Sigmoid colon (tissue), 7 donors: ENCODE data around the gene FANK1. TPM values are rescaled to one million over a fixed set of nuclear protein-coding genes. Genes with fewer than 3 reads are reported as not detected.

Experiments
- DNase-seq: peaks from one replicate; pipeline ENCODE4 v3.0.0-alpha.2; 2019
- H3K27ac ChIP-seq, 4 donors: fragments of 200-600 bp; sonication (generic); one replicate each; pipeline ENCODE4 v1.5.1; 2016 to 2019; ENCODE audit warnings: mild to moderate bottlenecking in 1 of 4
- H3K27me3 ChIP-seq, 3 donors: fragments of 200-600 bp; sonication (generic); one replicate each; pipeline ENCODE4 v1.5.1; 2019; ENCODE audit warnings: mild to moderate bottlenecking in 1 of 3
- H3K36me3 ChIP-seq, 4 donors: fragments of 200-600 bp; sonication (generic); one replicate each; pipeline ENCODE4 v1.5.1; 2016 to 2019
- H3K4me1 ChIP-seq, 4 donors: fragments of 200-600 bp; sonication (generic); one replicate each; pipeline ENCODE4 v1.5.1; 2017 to 2019
- H3K4me3 ChIP-seq, 4 donors: fragments of 200-600 bp; sonication (generic); one replicate each; pipeline ENCODE4 v1.5.1; 2017 to 2019; ENCODE audit warnings: mild to moderate bottlenecking in 2 of 4, moderate library complexity in 1 of 4
- H3K9me3 ChIP-seq, 4 donors: fragments of 200-600 bp in 3 of 4; sonication (generic) in 3 of 4; one replicate each; pipeline versions ENCODE4 v1.5.1 to v1.6.1; 2013 to 2019
- EP300 ChIP-seq, 4 donors: sonication (generic); formaldehyde crosslinking; IDR thresholded peaks; one replicate each; pipeline ENCODE4 v1.6.1; 2017; ENCODE audit warnings: antibody characterized with exemption in 4 of 4
- POLR2A ChIP-seq, 2 donors: fragments of 450-650 bp; IDR thresholded peaks; one replicate each; pipeline ENCODE4 v1.6.1; 2016; ENCODE audit warnings: antibody characterized with exemption in 2 of 2, mild to moderate bottlenecking in 2 of 2, moderate library complexity in 2 of 2
- POLR2AphosphoS5 ChIP-seq, 4 donors: sonication (generic); formaldehyde crosslinking; IDR thresholded peaks; one replicate each; pipeline ENCODE4 v1.6.1; 2017; ENCODE audit warnings: antibody characterized with exemption in 4 of 4
- WGBS, 2 donors: extraction: QIAGEN DNeasy Blood & Tissue Kit; methylation state at CpG; one replicate each; pipeline ENCODE4 v1.1.7; 2013; 5-methylcytosine and 5-hydroxymethylcytosine counted together
- intact Hi-C: fragments of 100-400 bp; cut with DNase I; formaldehyde crosslinking; loops from one replicate; pipeline ENCODE4 v1.15.1; 2023
- polyA plus RNA-seq, 3 donors: library from polyadenylated mRNA; stranded (reverse); fragments of 200-250 nt; gene quantifications; one replicate each; pipeline ENCODE4 v1.2.3, GENCODE V29; 2013
- total RNA-seq, 4 donors: library from RNA; depleted of rRNA; stranded (reverse); fragments of >200 nt; gene quantifications; one replicate each; pipeline ENCODE4 v1.1.0, GENCODE V29; 2016
- TF ChIP-seq, protein P1 (sequence below), 4 experiments: fragments of 450-650 bp in 3 of 4; fragments of 200-600 bp in 1 of 4; IDR thresholded peaks; one replicate each; pipeline ENCODE4 v1.5.1; 2016 to 2019; ENCODE audit warnings: antibody characterized with exemption in 4 of 4, mild to moderate bottlenecking in 3 of 4, moderate library complexity in 2 of 4
- donor health status: healthy with polysubstance abuse.
- donor health status: Bipolar disorder and iron deficiency.
- donor health status: healthy.

The FANK1 gene
- total and polyA plus RNA-seq, 7 donors: 0.71 to 12.6 (median 3.5) TPM; not detected in 1

DNA sequence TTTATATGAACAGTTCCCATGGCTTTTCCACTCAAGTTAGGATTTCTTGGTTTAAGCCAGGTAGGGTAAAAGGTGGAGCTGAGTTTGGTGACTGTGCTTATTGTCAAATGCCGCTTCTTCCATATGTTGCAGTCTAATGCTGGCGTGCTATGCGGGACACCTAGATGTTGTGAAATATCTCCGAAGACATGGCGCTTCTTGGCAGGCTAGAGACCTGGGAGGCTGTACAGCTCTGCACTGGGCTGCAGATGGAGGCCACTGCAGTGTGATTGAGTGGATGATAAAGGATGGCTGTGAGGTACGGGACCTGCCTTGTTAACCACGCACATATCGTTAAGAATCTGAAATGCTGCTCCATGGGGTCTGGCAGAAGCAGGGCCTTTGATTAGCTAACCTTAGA lies 108.4 kb downstream of the FANK1 start:
- Histone ChIP-seq H3K4me3 (no peak overlapping the region), H3K9me3 (no peaks in the 10 kb centered on the region), H3K36me3 (no peaks in the 10 kb centered on the region), H3K27ac (no peak overlapping the region), H3K4me1 (no peaks in the 10 kb centered on the region), H3K27me3 (no peaks in the 10 kb centered on the region)
- intact Hi-C loops: no loop called here
- WGBS, 2 donors: 85 to 86% methylated on average over 8 of the region's 8 CpGs
- no peak for DNase-seq
- TF ChIP-seq, protein P1, sequence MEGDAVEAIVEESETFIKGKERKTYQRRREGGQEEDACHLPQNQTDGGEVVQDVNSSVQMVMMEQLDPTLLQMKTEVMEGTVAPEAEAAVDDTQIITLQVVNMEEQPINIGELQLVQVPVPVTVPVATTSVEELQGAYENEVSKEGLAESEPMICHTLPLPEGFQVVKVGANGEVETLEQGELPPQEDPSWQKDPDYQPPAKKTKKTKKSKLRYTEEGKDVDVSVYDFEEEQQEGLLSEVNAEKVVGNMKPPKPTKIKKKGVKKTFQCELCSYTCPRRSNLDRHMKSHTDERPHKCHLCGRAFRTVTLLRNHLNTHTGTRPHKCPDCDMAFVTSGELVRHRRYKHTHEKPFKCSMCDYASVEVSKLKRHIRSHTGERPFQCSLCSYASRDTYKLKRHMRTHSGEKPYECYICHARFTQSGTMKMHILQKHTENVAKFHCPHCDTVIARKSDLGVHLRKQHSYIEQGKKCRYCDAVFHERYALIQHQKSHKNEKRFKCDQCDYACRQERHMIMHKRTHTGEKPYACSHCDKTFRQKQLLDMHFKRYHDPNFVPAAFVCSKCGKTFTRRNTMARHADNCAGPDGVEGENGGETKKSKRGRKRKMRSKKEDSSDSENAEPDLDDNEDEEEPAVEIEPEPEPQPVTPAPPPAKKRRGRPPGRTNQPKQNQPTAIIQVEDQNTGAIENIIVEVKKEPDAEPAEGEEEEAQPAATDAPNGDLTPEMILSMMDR (IDR thresholded peaks at IDR 0.05): no peak
- no peak for TF ChIP-seq EP300 (IDR thresholded peaks at IDR 0.05)
- TF ChIP-seq POLR2AphosphoS5 (IDR thresholded peaks at IDR 0.05): no peak
- TF ChIP-seq POLR2A (IDR thresholded peaks at IDR 0.05): no peak

DNA sequence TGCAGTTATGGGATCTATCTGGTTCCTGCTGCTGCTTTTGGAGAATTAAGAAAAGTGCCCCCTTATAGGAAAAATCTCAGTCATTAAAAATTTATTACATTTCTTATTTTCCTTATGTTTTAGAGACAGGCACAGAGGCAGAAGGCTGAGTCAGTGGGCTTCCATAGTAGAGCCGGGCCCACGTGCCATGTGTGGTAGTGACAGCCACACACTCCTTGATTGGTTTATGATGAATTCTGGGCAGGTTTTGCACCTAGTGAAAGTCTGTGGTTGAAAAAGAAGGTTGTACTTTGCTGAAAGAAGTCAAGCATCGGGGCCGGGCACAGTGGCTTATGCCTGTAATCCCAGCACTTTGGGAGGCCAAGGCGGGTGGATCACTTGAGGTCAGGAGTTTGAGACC lies 109.9 kb downstream of the FANK1 start:
- intact Hi-C loops: no loop called here
- Histone ChIP-seq H3K9me3 (no peaks in the 10 kb centered on the region), H3K27ac (no peak overlapping the region), H3K36me3 (no peaks in the 10 kb centered on the region), H3K4me3 (no peak overlapping the region), H3K4me1 (no peaks in the 10 kb centered on the region), H3K27me3 (no peaks in the 10 kb centered on the region)
- no peak for DNase-seq
- 78% methylated on average over 5 of the region's 5 CpGs for WGBS, 2 donors
- TF ChIP-seq POLR2AphosphoS5 (IDR thresholded peaks at IDR 0.05) (no peak), POLR2A (IDR thresholded peaks at IDR 0.05) (no peak)
- TF ChIP-seq, protein P1 (IDR thresholded peaks at IDR 0.05): no peak

DNA sequence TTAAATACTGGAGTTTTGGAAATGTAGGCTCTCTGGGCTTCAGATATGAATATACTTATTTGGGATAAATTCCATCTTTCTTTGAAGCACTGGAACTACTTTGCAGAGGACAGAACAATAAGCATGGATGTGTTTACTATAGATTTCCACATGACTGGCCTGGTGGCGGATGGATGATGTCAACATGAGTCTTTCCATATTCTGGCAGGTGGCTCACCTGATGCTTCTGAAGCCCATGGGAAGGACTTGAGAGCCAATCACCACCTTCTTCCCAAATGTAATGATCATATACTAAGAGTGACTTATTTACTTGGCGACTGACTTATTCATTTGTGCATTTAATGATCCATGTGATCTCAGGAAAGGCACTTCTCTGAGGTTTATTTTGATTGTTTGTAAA lies 110.5 kb downstream of the FANK1 start:
- no peaks in the 10 kb centered on the region for H3K36me3 ChIP-seq
- TF ChIP-seq POLR2A (IDR thresholded peaks at IDR 0.05) (no peak), EP300 (IDR thresholded peaks at IDR 0.05) (no peak), POLR2AphosphoS5 (IDR thresholded peaks at IDR 0.05) (no peak)
- TF ChIP-seq, protein P1 (IDR thresholded peaks at IDR 0.05): no peak
- no peaks in the 10 kb centered on the region for H3K9me3 ChIP-seq
- intact Hi-C loops: no loop called here
- H3K27me3 ChIP-seq: no peaks in the 10 kb centered on the region
- DNase-seq: no peak
- no peak overlapping the region for H3K27ac ChIP-seq
- no peak overlapping the region for H3K4me3 ChIP-seq
- no peaks in the 10 kb centered on the region for H3K4me1 ChIP-seq
- 95 to 98% methylated on average over 2 of the region's 2 CpGs for WGBS, 2 donors

DNA sequence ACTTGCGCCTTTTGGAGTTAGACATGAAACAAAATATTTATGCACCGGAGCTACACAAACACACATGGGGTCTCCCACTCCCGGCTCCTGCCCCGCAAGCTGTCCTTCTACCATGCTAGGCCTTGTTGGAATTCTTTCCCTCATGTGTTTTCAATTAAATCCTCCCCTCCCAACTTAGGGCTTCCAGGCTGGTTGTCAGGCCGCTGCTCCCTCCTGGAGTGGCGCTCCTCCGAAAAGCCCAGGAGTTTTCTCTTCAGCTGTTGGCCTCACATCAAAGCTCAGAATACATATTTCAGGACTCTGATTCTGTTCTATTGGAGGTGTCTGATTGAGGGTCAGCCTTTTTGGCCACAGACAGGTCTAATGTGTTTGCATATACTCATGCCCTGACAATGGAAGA lies 113.3 kb downstream of the FANK1 start:
- WGBS, 2 donors: 94 to 96% methylated on average over 7 of the region's 7 CpGs

DNA sequence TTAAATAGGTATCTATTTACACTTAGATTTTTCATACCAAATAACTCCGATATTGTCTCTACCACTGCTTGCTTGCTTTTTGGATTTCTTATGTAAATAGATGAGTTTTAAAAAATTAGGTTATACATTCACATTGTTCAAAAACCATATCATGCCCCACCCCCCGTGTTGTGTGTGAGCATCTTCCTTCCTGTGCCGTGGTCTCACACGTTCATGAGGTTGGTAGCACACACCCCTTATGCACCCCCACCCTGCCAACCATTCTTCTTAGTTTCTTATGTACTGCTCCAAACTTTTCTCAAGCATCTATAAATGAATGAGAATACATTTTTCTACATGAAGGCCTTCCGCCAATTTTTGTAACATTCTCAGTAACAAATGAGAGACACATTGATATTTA lies 115.6 kb downstream of the FANK1 start:
- Histone ChIP-seq H3K27me3 (no peaks in the 10 kb centered on the region), H3K4me1 (no peaks in the 10 kb centered on the region), H3K9me3 (no peaks in the 10 kb centered on the region), H3K27ac (no peak overlapping the region), H3K36me3 (no peaks in the 10 kb centered on the region), H3K4me3 (no peak overlapping the region)
- no peak for DNase-seq
- WGBS, 2 donors: 69 to 89% methylated on average over 5 of the region's 5 CpGs
- intact Hi-C loops: no loop called here
- TF ChIP-seq EP300 (IDR thresholded peaks at IDR 0.05) (no peak), POLR2A (IDR thresholded peaks at IDR 0.05) (no peak), POLR2AphosphoS5 (IDR thresholded peaks at IDR 0.05) (no peak)
- TF ChIP-seq, protein P1 (IDR thresholded peaks at IDR 0.05): no peak

More for the DNA sequence above, 113.3 kb downstream of the FANK1 start:
- no peaks in the 10 kb centered on the region for H3K4me1 ChIP-seq
- H3K27ac ChIP-seq: no peak overlapping the region
- no peak for TF ChIP-seq POLR2AphosphoS5 (IDR thresholded peaks at IDR 0.05)
- TF ChIP-seq EP300 (IDR thresholded peaks at IDR 0.05): no peak
- TF ChIP-seq POLR2A (IDR thresholded peaks at IDR 0.05): no peak
- TF ChIP-seq, protein P1 (IDR thresholded peaks at IDR 0.05): no peak
- H3K4me3 ChIP-seq: no peak overlapping the region
- no peaks in the 10 kb centered on the region for H3K36me3 ChIP-seq
- DNase-seq: no peak
- H3K27me3 ChIP-seq: no peaks in the 10 kb centered on the region
- intact Hi-C loops: no loop called here
- H3K9me3 ChIP-seq: no peaks in the 10 kb centered on the region
